Measurements from ENCODE around the gene PHKA2. TPM values are rescaled to one million over a fixed set of nuclear protein-coding genes. Genes with fewer than 3 reads are reported as not detected.
"Not testable (repeated sequence)": the region's sequence is repeated elsewhere in the genome, so short reads cannot be mapped to it uniquely, and the experiment has no call there.

PHKA2 gene
- total and polyA plus RNA-seq, 4 donors, result 28.9 to 82.3 (median 41.9) TPM

DNA sequence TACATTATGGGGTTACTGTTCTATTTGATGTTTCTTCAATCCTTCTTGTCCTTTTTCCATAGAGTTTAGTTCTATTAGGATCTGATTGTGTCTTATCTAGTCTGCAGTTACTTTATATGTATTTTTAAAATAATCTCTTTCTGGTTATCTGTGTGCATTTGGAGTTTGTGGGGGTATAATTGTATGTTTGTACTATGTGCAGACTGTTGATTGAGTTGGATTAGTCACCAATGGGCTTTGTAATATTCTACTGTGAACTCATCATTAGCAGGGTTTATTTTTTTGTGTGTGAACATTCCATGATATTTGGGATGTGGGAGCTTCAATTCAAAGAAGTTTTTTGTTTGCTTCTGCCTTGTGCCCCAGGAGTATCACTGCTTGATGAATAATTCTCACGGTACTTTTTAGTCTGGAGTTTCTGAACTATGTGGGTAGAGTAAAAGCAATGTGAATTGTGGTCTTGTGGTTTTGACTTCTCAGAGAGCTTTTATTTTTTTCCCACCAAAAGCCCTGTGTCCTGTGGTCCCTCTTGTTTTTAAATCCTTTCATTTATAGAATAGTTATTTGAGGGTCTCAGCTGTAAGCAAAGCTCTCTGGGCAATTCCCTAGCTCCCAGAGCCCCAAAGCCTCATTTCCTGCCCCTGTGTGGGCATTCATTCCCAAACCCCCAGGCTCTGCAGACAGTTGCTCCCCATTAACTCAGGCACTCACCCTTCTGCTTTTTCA, 127.8 kb downstream of the PHKA2 start:
- Histone ChIP-seq H3K36me3 (ENCODE audit: control insufficient read depth in 4 of 4, insufficient read depth in 3 of 4, low read depth in 1 of 4, low read length in 3 of 4) (no peaks in the 10 kb centered on the region), H3K9ac (ENCODE audit: low read depth in 1 of 2, low read length in 2 of 2) (no peak overlapping the region), H3K27me3 (ENCODE audit: control insufficient read depth in 4 of 4, insufficient read depth in 4 of 4, low read length in 3 of 4) (no peaks in the 10 kb centered on the region), H3K27ac (ENCODE audit: low read depth in 1 of 2, low read length in 2 of 2) (no peak overlapping the region), H3K4me3 (ENCODE audit: low read depth in 1 of 3, low read length in 3 of 3) (no peak overlapping the region), H3K9me3 (ENCODE audit: control insufficient read depth in 4 of 4, low read length in 3 of 4) (no peaks in the 10 kb centered on the region), H3K4me1 (ENCODE audit: control insufficient read depth in 4 of 4, insufficient read depth in 4 of 4, low read length in 3 of 4) (no peaks in the 10 kb centered on the region)
- WGBS, result 76% methylated on average over 1 of the region's 1 CpG
- DNase-seq (ENCODE audit: low spot score), result no peak
- TF ChIP-seq RAD21 (IDR thresholded peaks at IDR 0.05) (no peak), RXRA (IDR thresholded peaks at IDR 0.05) (no peak), HNF4G (IDR thresholded peaks at IDR 0.05) (no peak), ATF3 (IDR thresholded peaks at IDR 0.05) (no peak), CTCF (IDR thresholded peaks at IDR 0.05; ENCODE audit: low read depth, low read length, missing input control) (no peak), YY1 (IDR thresholded peaks at IDR 0.05) (no peak), FOXA1 (IDR thresholded peaks at IDR 0.05) (no peak), JUND (IDR thresholded peaks at IDR 0.05) (no peak), NR2F2 (IDR thresholded peaks at IDR 0.05) (no peak), TAF1 (conservative IDR thresholded peaks at IDR 0.05) (no peak), GABPA (IDR thresholded peaks at IDR 0.05 in 1 of 2, conservative IDR thresholded peaks at IDR 0.05 in 1 of 2) (no peak), HNF4A (conservative IDR thresholded peaks at IDR 0.05) (no peak), EGR1 (IDR thresholded peaks at IDR 0.05; ENCODE audit: low read depth in 2 of 2) (no peak), SP1 (IDR thresholded peaks at IDR 0.05) (no peak), FOXA2 (IDR thresholded peaks at IDR 0.05) (no peak)
- TF ChIP-seq, protein P1, sequence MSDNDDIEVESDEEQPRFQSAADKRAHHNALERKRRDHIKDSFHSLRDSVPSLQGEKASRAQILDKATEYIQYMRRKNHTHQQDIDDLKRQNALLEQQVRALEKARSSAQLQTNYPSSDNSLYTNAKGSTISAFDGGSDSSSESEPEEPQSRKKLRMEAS (IDR thresholded peaks at IDR 0.05), result no peak
- TF ChIP-seq, protein P2, sequence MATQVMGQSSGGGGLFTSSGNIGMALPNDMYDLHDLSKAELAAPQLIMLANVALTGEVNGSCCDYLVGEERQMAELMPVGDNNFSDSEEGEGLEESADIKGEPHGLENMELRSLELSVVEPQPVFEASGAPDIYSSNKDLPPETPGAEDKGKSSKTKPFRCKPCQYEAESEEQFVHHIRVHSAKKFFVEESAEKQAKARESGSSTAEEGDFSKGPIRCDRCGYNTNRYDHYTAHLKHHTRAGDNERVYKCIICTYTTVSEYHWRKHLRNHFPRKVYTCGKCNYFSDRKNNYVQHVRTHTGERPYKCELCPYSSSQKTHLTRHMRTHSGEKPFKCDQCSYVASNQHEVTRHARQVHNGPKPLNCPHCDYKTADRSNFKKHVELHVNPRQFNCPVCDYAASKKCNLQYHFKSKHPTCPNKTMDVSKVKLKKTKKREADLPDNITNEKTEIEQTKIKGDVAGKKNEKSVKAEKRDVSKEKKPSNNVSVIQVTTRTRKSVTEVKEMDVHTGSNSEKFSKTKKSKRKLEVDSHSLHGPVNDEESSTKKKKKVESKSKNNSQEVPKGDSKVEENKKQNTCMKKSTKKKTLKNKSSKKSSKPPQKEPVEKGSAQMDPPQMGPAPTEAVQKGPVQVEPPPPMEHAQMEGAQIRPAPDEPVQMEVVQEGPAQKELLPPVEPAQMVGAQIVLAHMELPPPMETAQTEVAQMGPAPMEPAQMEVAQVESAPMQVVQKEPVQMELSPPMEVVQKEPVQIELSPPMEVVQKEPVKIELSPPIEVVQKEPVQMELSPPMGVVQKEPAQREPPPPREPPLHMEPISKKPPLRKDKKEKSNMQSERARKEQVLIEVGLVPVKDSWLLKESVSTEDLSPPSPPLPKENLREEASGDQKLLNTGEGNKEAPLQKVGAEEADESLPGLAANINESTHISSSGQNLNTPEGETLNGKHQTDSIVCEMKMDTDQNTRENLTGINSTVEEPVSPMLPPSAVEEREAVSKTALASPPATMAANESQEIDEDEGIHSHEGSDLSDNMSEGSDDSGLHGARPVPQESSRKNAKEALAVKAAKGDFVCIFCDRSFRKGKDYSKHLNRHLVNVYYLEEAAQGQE (IDR thresholded peaks at IDR 0.05), result no peak
- TF ChIP-seq, protein P3, sequence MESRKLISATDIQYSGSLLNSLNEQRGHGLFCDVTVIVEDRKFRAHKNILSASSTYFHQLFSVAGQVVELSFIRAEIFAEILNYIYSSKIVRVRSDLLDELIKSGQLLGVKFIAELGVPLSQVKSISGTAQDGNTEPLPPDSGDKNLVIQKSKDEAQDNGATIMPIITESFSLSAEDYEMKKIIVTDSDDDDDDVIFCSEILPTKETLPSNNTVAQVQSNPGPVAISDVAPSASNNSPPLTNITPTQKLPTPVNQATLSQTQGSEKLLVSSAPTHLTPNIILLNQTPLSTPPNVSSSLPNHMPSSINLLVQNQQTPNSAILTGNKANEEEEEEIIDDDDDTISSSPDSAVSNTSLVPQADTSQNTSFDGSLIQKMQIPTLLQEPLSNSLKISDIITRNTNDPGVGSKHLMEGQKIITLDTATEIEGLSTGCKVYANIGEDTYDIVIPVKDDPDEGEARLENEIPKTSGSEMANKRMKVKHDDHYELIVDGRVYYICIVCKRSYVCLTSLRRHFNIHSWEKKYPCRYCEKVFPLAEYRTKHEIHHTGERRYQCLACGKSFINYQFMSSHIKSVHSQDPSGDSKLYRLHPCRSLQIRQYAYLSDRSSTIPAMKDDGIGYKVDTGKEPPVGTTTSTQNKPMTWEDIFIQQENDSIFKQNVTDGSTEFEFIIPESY (IDR thresholded peaks at IDR 0.05), result no peak

DNA sequence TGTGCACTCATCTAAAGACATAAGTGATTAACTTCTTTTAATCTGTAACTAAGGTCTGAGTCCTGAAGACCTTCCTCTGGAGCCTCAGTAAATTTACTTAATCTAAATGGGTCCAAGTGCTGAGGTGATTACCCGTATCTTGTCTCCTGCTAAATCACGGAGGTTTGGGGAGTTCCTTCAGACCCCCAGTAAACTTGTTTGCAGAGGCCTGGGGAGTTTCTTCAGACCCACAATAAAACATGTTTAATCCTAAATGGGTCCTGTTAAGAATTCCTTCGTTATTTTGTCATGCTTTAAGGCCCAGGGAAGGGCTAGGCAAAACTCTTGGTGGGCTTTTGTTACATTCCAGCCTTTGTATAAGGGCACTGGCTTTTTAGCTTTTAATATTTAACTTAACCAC, 136.0 kb downstream of the PHKA2 start:
- H3K27me3 ChIP-seq (ENCODE audit: control insufficient read depth in 4 of 4, insufficient read depth in 4 of 4, low read length in 3 of 4); H3K27ac ChIP-seq (ENCODE audit: low read depth in 1 of 2, low read length in 2 of 2); DNase-seq (ENCODE audit: low spot score); H3K36me3 ChIP-seq (ENCODE audit: control insufficient read depth in 4 of 4, insufficient read depth in 3 of 4, low read depth in 1 of 4, low read length in 3 of 4); H3K4me1 ChIP-seq (ENCODE audit: control insufficient read depth in 4 of 4, insufficient read depth in 4 of 4, low read length in 3 of 4); H3K9ac ChIP-seq (ENCODE audit: low read depth in 1 of 2, low read length in 2 of 2); H3K4me3 ChIP-seq (ENCODE audit: low read depth in 1 of 3, low read length in 3 of 3); H3K9me3 ChIP-seq (ENCODE audit: control insufficient read depth in 4 of 4, low read length in 3 of 4): not testable (repeated sequence)
- WGBS, result 95% methylated on average over 3 of the region's 3 CpGs

Data from liver (tissue), 9 donors.